GM10266 (cell line): ENCODE results near the gene ORMDL2.
"Not testable (repeated sequence)": the region's sequence is repeated elsewhere in the genome, so short reads cannot be mapped to it uniquely, and the experiment has no call there.

Experiments
- DNase-seq: peaks from one replicate; pipeline ENCODE4 v3.0.0; 2012; ENCODE audit errors: extremely low spot score
- CTCF ChIP-seq: IDR thresholded peaks from 2 replicates; pipeline ENCODE4 v1.5.1; 2012; ENCODE audit warnings: mild to moderate bottlenecking, low read depth; ENCODE audit not compliant: control insufficient read depth, insufficient read depth; ENCODE audit errors: missing control alignments

ORMDL2 gene

DNA sequence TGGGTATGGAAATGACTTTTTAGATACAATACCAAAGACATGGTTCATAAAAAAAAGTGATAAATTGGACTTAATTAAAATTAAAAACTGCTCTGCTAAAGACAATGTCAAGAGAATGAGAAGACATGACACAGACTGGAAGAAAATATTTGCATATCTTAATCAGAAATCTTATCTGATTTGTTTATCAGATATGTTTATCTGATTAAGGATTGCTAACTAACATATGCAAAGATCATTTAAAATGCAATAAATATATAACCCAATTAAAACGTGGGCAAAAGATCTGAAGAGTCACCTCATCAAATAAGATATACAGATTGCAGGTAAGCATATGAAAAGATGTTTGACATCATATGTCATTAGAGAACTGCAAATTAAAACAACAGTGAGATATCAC, 34.9 kb downstream of the ORMDL2 start:
- no peak for TF ChIP-seq CTCF

GRCh38 chr12:55861396-55861795, 43.6 kb downstream of the ORMDL2 start:
- TF ChIP-seq CTCF: no peak
- no peak for DNase-seq

More for the DNA sequence above, 34.9 kb downstream of the ORMDL2 start:
- no peak for DNase-seq

GRCh38 chr12:55861871-55862270, 44.0 kb downstream of the ORMDL2 start:
- TF ChIP-seq CTCF: no peak
- DNase-seq: no peak

GRCh38 chr12:55862286-55862685, 44.4 kb downstream of the ORMDL2 start:
- no peak for TF ChIP-seq CTCF
- DNase-seq: no peak

DNA sequence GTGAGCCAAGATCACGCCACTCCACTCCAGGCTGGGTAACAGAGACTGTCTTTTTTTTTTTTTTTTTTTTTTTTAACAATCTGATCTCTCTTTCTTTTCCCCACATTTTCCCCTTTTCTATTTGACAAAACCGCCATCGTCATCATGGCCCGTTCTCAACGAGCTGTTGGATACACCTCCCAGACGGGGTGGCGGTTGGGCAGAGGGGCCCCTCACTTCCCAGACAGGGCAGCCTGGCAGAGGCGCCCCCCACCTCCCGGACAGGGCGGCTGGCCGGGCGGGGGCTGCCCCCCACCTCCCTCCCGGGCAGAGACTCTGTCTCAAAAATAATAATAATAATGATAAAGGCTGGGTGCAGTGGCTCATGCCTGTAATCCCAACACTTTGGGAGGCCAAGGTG, 45.1 kb downstream of the ORMDL2 start:
- DNase-seq: not testable (repeated sequence)

DNA sequence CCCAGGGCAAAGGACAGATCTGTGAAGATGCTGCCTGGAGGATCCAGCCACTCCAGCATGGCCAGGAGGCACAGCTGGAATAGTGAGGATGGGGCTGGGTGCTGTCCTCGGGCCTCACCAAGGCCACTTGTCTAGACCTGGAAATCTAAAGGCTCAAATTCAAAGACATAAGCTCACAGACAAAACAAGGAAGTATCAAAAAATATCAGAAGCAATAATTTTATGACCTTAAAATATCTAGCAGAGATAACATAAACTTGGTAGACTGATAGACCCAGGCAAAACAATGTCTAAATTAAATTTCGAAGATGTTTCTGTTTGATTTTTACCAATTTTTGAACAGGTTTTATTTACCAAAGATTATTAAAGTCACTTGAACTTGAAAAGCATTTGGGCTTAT, 47.5 kb downstream of the ORMDL2 start:
- no peak for TF ChIP-seq CTCF
- DNase-seq: no peak

DNA sequence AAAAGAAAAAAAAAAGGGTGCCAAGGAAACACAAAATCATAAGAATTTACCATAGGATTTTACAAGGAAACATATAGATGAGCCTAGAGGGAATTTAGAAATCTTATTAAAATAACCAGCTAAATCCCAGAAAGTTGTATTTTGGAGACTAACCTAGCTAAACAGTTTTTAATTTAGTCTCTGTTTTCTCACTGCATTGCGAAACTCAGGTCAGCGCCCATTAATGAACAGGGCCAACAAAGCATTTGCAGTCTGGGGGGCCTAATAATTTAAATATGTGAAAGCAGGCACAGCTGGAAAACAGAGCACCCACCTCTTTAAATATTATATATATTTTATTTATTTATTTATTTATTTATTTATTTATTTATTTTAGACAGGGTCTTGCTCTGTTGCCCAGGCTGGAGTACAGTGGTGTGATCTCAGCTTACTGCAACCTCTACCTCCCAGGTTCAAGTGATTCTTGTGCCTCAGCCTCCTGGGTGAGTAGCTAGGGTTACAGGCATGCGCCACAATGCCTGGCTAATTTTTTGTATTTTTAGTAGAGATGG, 48.7 kb downstream of the ORMDL2 start:
- DNase-seq: not testable (repeated sequence)
